ENCODE results near the gene DNASE1L1. TPM values are rescaled to one million over a fixed set of nuclear protein-coding genes. Genes with fewer than 3 reads are reported as not detected.
A peak's percentile ranks its signal among the peaks of the same experiment; 100 is the strongest.

The DNASE1L1 gene
- total RNA-seq, 1 donor from 2014 or later: 35.1 TPM

GRCh38 chrX:154436374-154436982 lies 27.4 kb upstream of the DNASE1L1 start:
- Histone ChIP-seq H3K36me3 (ENCODE audit: insufficient read depth, low read length) (peaks cover 4% of the 10 kb centered on the region), H3K4me1 (ENCODE audit: insufficient read depth, low read length) (peaks cover 7% of the 10 kb centered on the region), H3K4me3 (ENCODE audit: insufficient read depth, low read depth, low read length) (peak overlapping the region; percentile 17), H3K9ac (ENCODE audit: low read length) (peak overlapping the region; percentile 81), H4K20me1 (ENCODE audit: insufficient read depth, low read length) (peaks cover 39% of the 10 kb centered on the region), H3K9me3 (ENCODE audit: insufficient read depth, low read depth, low read length) (no peaks in the 10 kb centered on the region), H3K4me2 (ENCODE audit: low read length) (peak overlapping the region; percentile 94), H2AFZ (ENCODE audit: low read depth, low read length) (no peak overlapping the region), H3K27me3 (ENCODE audit: insufficient read depth, low read length) (no peaks in the 10 kb centered on the region), H3K27ac (ENCODE audit: low read depth, low read length) (peak overlapping the region; percentile 63), H3K79me2 (ENCODE audit: insufficient read depth, low read length) (peaks cover 46% of the 10 kb centered on the region)
- H3K4me1 Mint-ChIP-seq (ENCODE audit: low read depth, unreplicated experiment): no peaks in the 10 kb centered on the region
- TF ChIP-seq EZH2 (IDR thresholded peaks at IDR 0.05; ENCODE audit: insufficient read depth, low read length): no peak
- TF ChIP-seq, protein P1, sequence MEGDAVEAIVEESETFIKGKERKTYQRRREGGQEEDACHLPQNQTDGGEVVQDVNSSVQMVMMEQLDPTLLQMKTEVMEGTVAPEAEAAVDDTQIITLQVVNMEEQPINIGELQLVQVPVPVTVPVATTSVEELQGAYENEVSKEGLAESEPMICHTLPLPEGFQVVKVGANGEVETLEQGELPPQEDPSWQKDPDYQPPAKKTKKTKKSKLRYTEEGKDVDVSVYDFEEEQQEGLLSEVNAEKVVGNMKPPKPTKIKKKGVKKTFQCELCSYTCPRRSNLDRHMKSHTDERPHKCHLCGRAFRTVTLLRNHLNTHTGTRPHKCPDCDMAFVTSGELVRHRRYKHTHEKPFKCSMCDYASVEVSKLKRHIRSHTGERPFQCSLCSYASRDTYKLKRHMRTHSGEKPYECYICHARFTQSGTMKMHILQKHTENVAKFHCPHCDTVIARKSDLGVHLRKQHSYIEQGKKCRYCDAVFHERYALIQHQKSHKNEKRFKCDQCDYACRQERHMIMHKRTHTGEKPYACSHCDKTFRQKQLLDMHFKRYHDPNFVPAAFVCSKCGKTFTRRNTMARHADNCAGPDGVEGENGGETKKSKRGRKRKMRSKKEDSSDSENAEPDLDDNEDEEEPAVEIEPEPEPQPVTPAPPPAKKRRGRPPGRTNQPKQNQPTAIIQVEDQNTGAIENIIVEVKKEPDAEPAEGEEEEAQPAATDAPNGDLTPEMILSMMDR (IDR thresholded peaks at IDR 0.05; ENCODE audit: insufficient read depth, low read depth, low read length): no peak
- H3K9me3 Mint-ChIP-seq (ENCODE audit: unreplicated experiment): no peaks in the 10 kb centered on the region
- peak overlapping the region; percentile 66 for H3K4me3 Mint-ChIP-seq (ENCODE audit: unreplicated experiment)
- FAIRE-seq (no peak), DNase-seq (ENCODE audit: low read depth) (no peak)
- peak overlapping the region; percentile 89 for H3K27ac Mint-ChIP-seq (ENCODE audit: unreplicated experiment)
- no peaks in the 10 kb centered on the region for H3K27me3 Mint-ChIP-seq (ENCODE audit: low read depth, unreplicated experiment)
- no peaks in the 10 kb centered on the region for H3K36me3 Mint-ChIP-seq (ENCODE audit: low read depth, unreplicated experiment)

GRCh38 chrX:154435171-154435733 lies 26.2 kb upstream of the DNASE1L1 start:
- no peak overlapping the region for H3K4me2 ChIP-seq (ENCODE audit: low read length)
- FAIRE-seq (no peak), DNase-seq (ENCODE audit: low read depth) (no peak)
- peaks cover under 1% of the 10 kb centered on the region for H3K36me3 ChIP-seq (ENCODE audit: insufficient read depth, low read length)
- no peaks in the 10 kb centered on the region for H3K27me3 ChIP-seq (ENCODE audit: insufficient read depth, low read length)
- no peak overlapping the region for H3K27ac Mint-ChIP-seq (ENCODE audit: unreplicated experiment)
- H3K27ac ChIP-seq (ENCODE audit: low read depth, low read length): no peak overlapping the region
- H3K79me2 ChIP-seq (ENCODE audit: insufficient read depth, low read length): peaks cover 47% of the 10 kb centered on the region
- no peaks in the 10 kb centered on the region for H3K9me3 ChIP-seq (ENCODE audit: insufficient read depth, low read depth, low read length)
- no peaks in the 10 kb centered on the region for H3K36me3 Mint-ChIP-seq (ENCODE audit: low read depth, unreplicated experiment)
- H3K4me3 ChIP-seq (ENCODE audit: insufficient read depth, low read depth, low read length): no peak overlapping the region
- no peak overlapping the region for H3K9ac ChIP-seq (ENCODE audit: low read length)
- no peak overlapping the region for H2AFZ ChIP-seq (ENCODE audit: low read depth, low read length)
- H3K9me3 Mint-ChIP-seq (ENCODE audit: unreplicated experiment): no peaks in the 10 kb centered on the region
- peak overlapping the region; percentile 34 for H3K4me3 Mint-ChIP-seq (ENCODE audit: unreplicated experiment)
- peaks cover 7% of the 10 kb centered on the region for H3K4me1 ChIP-seq (ENCODE audit: insufficient read depth, low read length)
- TF ChIP-seq, protein P1 (IDR thresholded peaks at IDR 0.05; ENCODE audit: insufficient read depth, low read depth, low read length): no peak
- no peak for TF ChIP-seq EZH2 (IDR thresholded peaks at IDR 0.05; ENCODE audit: insufficient read depth, low read length)
- peaks cover 7% of the 10 kb centered on the region for H3K4me1 Mint-ChIP-seq (ENCODE audit: low read depth, unreplicated experiment)
- peaks cover 36% of the 10 kb centered on the region for H4K20me1 ChIP-seq (ENCODE audit: insufficient read depth, low read length)
- H3K27me3 Mint-ChIP-seq (ENCODE audit: low read depth, unreplicated experiment): no peaks in the 10 kb centered on the region
